Effector CD4-positive, alpha-beta T cell (primary cell): ENCODE measurements around the gene NAP1L5.

Experiments
- DNase-seq: peaks from one replicate; pipeline ENCODE4 v3.0.0-alpha.2; 2020
- total RNA-seq: gene quantifications from one replicate; lab custom pipeline; 2026; lab: John Stamatoyannopoulos, UW

NAP1L5 gene
- 13.7 reads per million, percentile 38 among the genes with 10 or more reads in this experiment for total RNA-seq

- peak; percentile 59 for DNase-seq
Measured at GRCh38 chr4:88697588-88698329, at the start of gene NAP1L5. TSS of gene NAP1L5 (minus strand) at chr4:88697829. CDS start at chr4:88697754, 75 bp downstream.

DNA sequence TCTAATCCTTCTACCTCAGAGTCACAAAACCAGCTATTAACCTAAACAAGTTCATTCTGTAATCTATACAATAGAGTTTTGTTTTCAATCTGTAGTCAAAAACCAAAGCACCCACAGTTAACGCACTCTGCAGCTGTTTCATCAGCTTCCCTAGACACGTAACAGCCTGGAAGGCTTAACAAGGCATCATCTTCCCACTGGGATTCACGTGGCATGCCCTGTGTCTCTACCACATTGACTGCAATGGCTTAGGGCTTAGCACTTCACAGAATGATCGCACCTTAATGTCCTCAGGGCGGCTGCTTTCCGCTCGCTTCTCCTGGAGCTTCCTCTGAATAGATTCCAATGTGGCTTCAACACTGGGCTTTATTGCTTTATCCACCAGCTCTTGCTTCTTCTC lies 49.7 kb upstream of the NAP1L5 start:
- DNase-seq: no peak

- no peak for DNase-seq
Measured at GRCh38 chr4:88746206-88746605, 48.6 kb upstream of the NAP1L5 start.

GRCh38 chr4:88745581-88746163 lies 48.0 kb upstream of the NAP1L5 start:
- no peak for DNase-seq

GRCh38 chr4:88745175-88745574 lies 47.5 kb upstream of the NAP1L5 start:
- DNase-seq: no peak

GRCh38 chr4:88744609-88745008 lies 47.0 kb upstream of the NAP1L5 start:
- no peak for DNase-seq

- no peak for DNase-seq
Measured at GRCh38 chr4:88743696-88744095, 46.1 kb upstream of the NAP1L5 start.

- DNase-seq: no peak
Measured at GRCh38 chr4:88742561-88742960, 44.9 kb upstream of the NAP1L5 start.

- no peak for DNase-seq
Measured at GRCh38 chr4:88738180-88738579, 40.6 kb upstream of the NAP1L5 start.

- DNase-seq: no peak
Measured at GRCh38 chr4:88737307-88737941, 39.8 kb upstream of the NAP1L5 start.

DNA sequence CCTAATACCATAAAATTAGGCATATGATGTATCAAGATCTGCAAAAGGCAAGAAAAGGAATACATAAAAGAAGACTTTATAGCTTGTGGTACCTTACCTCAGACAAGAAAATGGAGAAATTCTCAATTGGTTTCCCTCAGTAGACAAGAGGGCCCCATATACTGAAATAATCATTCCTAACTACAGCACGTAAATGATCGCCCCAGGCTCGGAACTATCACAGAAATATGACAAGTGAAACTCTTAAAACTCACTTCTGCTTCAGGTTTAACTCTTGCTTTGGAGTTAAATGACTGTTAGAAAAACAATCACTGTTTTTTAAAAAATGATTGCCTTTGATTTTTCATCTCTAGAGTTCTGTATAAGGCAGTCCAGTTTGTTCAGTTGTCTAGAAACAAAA lies 38.6 kb upstream of the NAP1L5 start:
- DNase-seq: no peak

DNA sequence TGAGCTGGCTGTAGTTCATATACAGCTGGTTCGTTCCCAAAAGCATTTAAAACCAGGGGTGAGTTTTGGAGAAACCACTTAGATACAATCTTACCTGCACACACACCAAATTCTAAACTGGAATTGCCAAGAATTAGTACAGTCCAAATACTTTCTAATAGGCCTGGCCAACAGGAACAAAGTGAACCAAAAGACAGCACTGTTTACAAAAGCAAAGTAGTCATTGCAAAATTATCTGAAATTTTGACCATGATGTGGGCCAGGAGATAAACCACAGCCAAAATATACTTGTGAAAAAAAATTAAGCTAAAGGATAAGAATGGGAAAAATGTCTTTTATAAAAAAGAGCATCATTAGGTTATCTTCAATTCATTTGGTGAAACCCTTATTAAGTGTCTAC lies 37.9 kb upstream of the NAP1L5 start:
- DNase-seq: no peak

GRCh38 chr4:88734403-88734949 lies 36.8 kb upstream of the NAP1L5 start:
- DNase-seq: no peak

DNA sequence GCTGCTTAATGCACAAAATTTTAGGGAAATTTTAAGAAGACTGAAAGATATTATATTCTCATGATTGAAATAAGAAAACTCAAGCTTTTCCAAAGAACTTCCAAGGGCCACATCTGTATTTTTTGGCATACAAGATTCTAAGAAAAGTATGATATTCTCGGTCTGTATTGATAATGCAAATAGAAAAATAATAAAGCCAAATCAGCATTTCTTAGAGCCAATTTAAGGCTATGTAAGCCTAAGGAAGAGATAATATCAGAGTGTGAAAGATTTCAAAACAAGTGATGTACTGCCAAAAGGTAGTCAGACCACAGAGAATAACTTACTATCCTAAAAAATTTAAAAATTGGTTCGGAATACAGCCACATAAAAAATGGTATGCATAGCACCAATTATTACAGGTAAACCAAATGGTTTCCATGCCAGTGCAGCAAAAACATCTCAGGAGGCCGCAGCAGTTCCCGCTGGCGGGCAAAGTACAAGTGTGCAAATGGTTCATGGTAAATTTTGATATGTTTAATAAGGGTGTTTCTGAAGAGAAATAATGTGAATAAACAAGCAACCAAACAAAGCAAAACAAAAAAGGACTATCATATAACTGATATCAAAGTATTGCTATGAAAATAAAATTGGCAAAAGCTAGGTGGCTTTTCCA lies 35.2 kb upstream of the NAP1L5 start:
- no peak for DNase-seq

GRCh38 chr4:88731381-88731780 lies 33.8 kb upstream of the NAP1L5 start:
- no peak for DNase-seq

- DNase-seq: no peak
Measured at GRCh38 chr4:88730811-88731210, 33.2 kb upstream of the NAP1L5 start.

DNA sequence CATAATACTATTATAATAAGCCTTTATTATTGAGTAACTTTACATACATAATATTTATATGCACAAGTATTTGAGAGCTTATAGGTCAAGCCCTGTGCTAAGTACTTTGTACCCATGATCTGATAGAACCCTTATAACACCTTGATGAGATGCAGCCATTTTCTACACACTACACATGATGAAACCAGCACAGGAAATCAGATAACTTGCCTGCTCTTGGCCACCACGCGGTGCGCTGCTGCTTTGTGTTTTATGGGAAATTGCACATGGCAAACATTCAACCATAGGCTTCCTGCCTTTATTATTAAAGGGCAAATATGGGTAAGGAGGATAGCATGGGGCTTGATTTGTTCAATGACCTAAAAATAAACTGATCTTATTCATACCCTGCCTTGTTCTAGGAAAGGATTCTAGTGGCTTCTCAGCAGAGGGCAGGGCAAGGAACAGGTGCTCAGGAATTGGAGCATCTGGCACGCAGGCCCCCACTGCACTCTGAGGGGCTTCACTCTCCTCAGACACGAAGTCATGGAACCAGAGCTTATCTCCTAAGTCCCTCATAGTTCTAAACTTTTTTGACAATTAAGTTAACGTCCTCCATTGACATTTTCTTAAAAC lies 31.6 kb upstream of the NAP1L5 start:
- DNase-seq: no peak

DNA sequence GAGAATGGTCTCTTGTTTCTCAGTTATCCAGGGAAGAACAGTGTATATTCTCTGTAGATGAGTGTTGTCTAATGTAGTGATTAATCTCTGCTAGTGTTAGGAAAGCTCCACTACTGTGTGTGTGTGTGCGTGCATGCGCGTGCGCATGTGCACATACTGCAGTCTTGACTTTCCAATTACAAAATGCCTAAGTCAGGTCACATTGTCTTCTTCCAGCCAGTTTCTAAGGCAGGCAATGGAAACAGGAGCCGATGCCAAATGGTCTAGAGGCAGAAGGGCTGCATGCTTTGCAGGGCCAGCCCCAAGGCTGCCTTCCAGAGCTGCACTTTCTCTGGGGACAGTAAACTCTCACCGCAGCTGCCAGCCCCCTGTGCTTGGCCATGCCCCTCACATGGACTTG lies 30.5 kb upstream of the NAP1L5 start:
- no peak for DNase-seq

DNA sequence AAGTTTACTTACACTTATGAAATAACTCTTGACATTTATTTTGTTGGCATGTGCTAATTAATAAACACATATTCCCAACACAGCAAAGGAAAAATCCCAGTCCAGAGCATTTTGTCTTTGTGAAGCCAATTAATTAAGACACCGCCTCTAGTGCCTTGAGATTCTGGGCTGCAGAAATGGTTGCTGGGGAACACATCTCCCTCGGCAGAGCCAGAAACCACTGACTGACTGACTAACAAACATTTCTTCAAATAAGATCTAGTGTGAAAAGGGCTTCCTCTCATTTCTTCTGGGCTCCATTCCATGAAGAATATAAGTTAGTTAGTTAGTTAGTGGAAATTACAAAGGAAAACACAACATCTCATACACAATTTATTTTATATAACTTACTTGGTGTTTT lies 28.4 kb upstream of the NAP1L5 start:
- no peak for DNase-seq

DNA sequence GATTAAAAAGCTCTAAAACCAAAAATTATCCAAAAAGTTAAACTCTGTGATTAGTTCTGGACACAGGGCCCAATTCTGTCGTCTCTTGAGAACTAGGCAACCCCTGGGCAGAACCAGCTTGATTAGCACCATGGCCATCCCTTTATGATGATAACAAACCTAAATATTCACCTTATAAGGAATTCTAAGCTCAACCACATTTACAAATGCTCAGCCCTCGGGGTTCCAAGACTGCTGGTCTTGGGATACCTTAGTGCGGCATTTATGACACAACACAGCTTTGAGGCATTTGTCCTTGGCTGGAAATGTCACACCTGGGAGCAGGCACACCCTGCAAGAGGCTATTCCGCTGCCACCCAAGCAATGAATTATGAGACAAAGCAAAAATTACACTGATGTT lies 27.5 kb upstream of the NAP1L5 start:
- no peak for DNase-seq

- no peak for DNase-seq
Measured at GRCh38 chr4:88724406-88724805, 26.8 kb upstream of the NAP1L5 start.

DNA sequence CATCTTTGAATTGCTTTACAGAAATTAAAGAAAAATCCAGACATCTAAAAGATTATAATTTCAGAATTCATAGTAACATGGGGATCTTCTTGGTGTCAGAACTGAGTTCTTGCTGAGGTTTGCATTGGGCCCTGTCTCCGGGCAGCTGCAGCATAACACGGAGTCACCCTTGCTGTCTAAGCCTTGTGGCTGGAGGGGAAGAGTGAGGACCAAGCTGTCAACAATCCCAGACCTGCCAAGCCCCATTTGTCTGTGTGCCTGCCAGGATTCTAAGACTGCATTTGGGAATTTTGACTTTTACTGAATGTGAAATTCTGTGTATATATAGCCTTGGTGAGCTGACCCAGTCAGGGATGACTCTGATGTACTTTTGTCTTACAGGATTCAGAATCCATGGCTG lies 25.2 kb upstream of the NAP1L5 start:
- no peak for DNase-seq

DNA sequence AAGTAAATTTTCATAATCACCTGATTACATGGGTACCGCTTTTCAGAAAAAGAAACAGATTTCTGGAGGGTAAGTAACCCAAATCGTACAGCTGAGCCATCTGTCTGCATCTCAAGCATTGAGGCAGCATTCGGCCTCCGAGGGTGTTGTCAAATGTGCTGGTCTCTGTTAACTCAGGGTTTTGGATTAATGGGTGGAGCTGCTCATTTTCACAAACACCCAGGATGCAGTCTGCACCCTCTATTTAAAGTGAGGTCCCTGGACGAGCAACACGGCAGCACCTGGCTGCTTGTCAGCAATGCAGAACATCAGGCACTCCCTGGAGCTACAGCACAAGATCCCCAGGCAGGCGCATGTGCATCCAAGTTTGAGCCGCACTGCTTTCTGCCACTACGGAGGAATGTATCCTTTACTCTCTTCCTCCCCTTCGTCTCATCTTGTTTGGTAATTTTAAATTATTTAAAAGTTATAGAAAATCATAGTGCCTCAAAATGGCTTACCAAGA lies 24.7 kb upstream of the NAP1L5 start:
- no peak for DNase-seq
